ENCODE measurements around the gene CRIM1.

The CRIM1 gene

GRCh38 chr2:36544638-36545338 is 189.2 kb downstream of the CRIM1 start:
- Histone ChIP-seq H3K27ac (ENCODE audit: low read length) (no peak overlapping the region), H3K4me2 (ENCODE audit: insufficient read depth, low read length) (no peak overlapping the region), H3K79me2 (ENCODE audit: insufficient read depth, low read length) (no peaks in the 10 kb centered on the region)

GRCh38 chr2:36545871-36546416 is 190.4 kb downstream of the CRIM1 start:
- Histone ChIP-seq H3K9me3 (ENCODE audit: insufficient read depth, low read length, severe bottlenecking) (no peaks in the 10 kb centered on the region), H2AFZ (ENCODE audit: low read depth, low read length) (no peak overlapping the region), H3K27ac (ENCODE audit: low read length) (no peak overlapping the region), H3K9ac (ENCODE audit: low read depth, low read length) (no peak overlapping the region), H3K79me2 (ENCODE audit: insufficient read depth, low read length) (no peaks in the 10 kb centered on the region), H3K4me3 (ENCODE audit: low read depth in 1 of 2, low read length in 2 of 2) (no peak overlapping the region), H3K4me2 (ENCODE audit: insufficient read depth, low read length) (no peak overlapping the region), H3K27me3 (ENCODE audit: insufficient read depth, low read length, poor library complexity) (no peaks in the 10 kb centered on the region), H4K20me1 (ENCODE audit: insufficient read depth, low read length) (no peaks in the 10 kb centered on the region), H3K4me1 (ENCODE audit: insufficient read depth, low read length) (no peaks in the 10 kb centered on the region), H3K36me3 (ENCODE audit: insufficient read depth, low read length) (peaks cover 6% of the 10 kb centered on the region; the same call in 1 of the 2 replicates)
- DNase-seq (no peak), ATAC-seq (ENCODE audit: insufficient read depth, low read depth) (no peak)
- TF ChIP-seq, protein P1, sequence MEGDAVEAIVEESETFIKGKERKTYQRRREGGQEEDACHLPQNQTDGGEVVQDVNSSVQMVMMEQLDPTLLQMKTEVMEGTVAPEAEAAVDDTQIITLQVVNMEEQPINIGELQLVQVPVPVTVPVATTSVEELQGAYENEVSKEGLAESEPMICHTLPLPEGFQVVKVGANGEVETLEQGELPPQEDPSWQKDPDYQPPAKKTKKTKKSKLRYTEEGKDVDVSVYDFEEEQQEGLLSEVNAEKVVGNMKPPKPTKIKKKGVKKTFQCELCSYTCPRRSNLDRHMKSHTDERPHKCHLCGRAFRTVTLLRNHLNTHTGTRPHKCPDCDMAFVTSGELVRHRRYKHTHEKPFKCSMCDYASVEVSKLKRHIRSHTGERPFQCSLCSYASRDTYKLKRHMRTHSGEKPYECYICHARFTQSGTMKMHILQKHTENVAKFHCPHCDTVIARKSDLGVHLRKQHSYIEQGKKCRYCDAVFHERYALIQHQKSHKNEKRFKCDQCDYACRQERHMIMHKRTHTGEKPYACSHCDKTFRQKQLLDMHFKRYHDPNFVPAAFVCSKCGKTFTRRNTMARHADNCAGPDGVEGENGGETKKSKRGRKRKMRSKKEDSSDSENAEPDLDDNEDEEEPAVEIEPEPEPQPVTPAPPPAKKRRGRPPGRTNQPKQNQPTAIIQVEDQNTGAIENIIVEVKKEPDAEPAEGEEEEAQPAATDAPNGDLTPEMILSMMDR (IDR thresholded peaks at IDR 0.05; ENCODE audit: borderline replicate concordance, extremely low read depth, low read length, poor library complexity, severe bottlenecking): no peak
- no peak for TF ChIP-seq EZH2 (IDR thresholded peaks at IDR 0.05; ENCODE audit: borderline replicate concordance, low read depth, low read length, severe bottlenecking)

More at GRCh38 chr2:36544638-36545338, 189.2 kb downstream of the CRIM1 start:
- ATAC-seq (ENCODE audit: insufficient read depth, low read depth) (no peak), DNase-seq (no peak)
- Histone ChIP-seq H3K9ac (ENCODE audit: low read depth, low read length) (no peak overlapping the region), H3K4me1 (ENCODE audit: insufficient read depth, low read length) (no peaks in the 10 kb centered on the region), H3K9me3 (ENCODE audit: insufficient read depth, low read length, severe bottlenecking) (no peaks in the 10 kb centered on the region), H2AFZ (ENCODE audit: low read depth, low read length) (no peak overlapping the region), H3K4me3 (ENCODE audit: low read depth in 1 of 2, low read length in 2 of 2) (no peak overlapping the region), H3K36me3 (ENCODE audit: insufficient read depth, low read length) (0 out of 2 replicates have a peak, but pooled peaks cover under 1% of the 10 kb centered on the region), H4K20me1 (ENCODE audit: insufficient read depth, low read length) (no peaks in the 10 kb centered on the region), H3K27me3 (ENCODE audit: insufficient read depth, low read length, poor library complexity) (no peaks in the 10 kb centered on the region)
- TF ChIP-seq, protein P1 (IDR thresholded peaks at IDR 0.05; ENCODE audit: borderline replicate concordance, extremely low read depth, low read length, poor library complexity, severe bottlenecking): no peak
- TF ChIP-seq EZH2 (IDR thresholded peaks at IDR 0.05; ENCODE audit: borderline replicate concordance, low read depth, low read length, severe bottlenecking): no peak

GRCh38 chr2:36547906-36548305 is 192.3 kb downstream of the CRIM1 start:
- Histone ChIP-seq H3K27me3 (ENCODE audit: insufficient read depth, low read length, poor library complexity) (no peaks in the 10 kb centered on the region), H3K4me1 (ENCODE audit: insufficient read depth, low read length) (no peaks in the 10 kb centered on the region), H2AFZ (ENCODE audit: low read depth, low read length) (no peak overlapping the region), H3K9ac (ENCODE audit: low read depth, low read length) (no peak overlapping the region), H3K4me2 (ENCODE audit: insufficient read depth, low read length) (no peak overlapping the region), H3K79me2 (ENCODE audit: insufficient read depth, low read length) (no peaks in the 10 kb centered on the region), H4K20me1 (ENCODE audit: insufficient read depth, low read length) (no peaks in the 10 kb centered on the region), H3K27ac (ENCODE audit: low read length) (no peak overlapping the region), H3K36me3 (ENCODE audit: insufficient read depth, low read length) (peaks cover 23% of the 10 kb centered on the region; the same call in 1 of the 2 replicates), H3K9me3 (ENCODE audit: insufficient read depth, low read length, severe bottlenecking) (no peaks in the 10 kb centered on the region), H3K4me3 (ENCODE audit: low read depth in 1 of 2, low read length in 2 of 2) (no peak overlapping the region)
- ATAC-seq (ENCODE audit: insufficient read depth, low read depth) (no peak), DNase-seq (no peak)
- TF ChIP-seq, protein P1 (IDR thresholded peaks at IDR 0.05; ENCODE audit: borderline replicate concordance, extremely low read depth, low read length, poor library complexity, severe bottlenecking): no peak
- no peak for TF ChIP-seq EZH2 (IDR thresholded peaks at IDR 0.05; ENCODE audit: borderline replicate concordance, low read depth, low read length, severe bottlenecking)

Data from DND-41 (cell line).